ENCODE results near the gene ALDH3B1. TPM values are rescaled to one million over a fixed set of nuclear protein-coding genes. Genes with fewer than 3 reads are reported as not detected.
A peak's percentile ranks its signal among the peaks of the same experiment; 100 is the strongest.
"Not testable (repeated sequence)": the region's sequence is repeated elsewhere in the genome, so short reads cannot be mapped to it uniquely, and the experiment has no call there.

ALDH3B1 gene, protein sequence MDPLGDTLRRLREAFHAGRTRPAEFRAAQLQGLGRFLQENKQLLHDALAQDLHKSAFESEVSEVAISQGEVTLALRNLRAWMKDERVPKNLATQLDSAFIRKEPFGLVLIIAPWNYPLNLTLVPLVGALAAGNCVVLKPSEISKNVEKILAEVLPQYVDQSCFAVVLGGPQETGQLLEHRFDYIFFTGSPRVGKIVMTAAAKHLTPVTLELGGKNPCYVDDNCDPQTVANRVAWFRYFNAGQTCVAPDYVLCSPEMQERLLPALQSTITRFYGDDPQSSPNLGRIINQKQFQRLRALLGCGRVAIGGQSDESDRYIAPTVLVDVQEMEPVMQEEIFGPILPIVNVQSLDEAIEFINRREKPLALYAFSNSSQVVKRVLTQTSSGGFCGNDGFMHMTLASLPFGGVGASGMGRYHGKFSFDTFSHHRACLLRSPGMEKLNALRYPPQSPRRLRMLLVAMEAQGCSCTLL
- polyA plus RNA-seq (2013, experiment 1 of 2; ENCODE audit: insufficient read length) = 13.9 TPM
- 14.6 TPM for polyA plus RNA-seq (2013, experiment 2 of 2; ENCODE audit: insufficient read length)

DNA sequence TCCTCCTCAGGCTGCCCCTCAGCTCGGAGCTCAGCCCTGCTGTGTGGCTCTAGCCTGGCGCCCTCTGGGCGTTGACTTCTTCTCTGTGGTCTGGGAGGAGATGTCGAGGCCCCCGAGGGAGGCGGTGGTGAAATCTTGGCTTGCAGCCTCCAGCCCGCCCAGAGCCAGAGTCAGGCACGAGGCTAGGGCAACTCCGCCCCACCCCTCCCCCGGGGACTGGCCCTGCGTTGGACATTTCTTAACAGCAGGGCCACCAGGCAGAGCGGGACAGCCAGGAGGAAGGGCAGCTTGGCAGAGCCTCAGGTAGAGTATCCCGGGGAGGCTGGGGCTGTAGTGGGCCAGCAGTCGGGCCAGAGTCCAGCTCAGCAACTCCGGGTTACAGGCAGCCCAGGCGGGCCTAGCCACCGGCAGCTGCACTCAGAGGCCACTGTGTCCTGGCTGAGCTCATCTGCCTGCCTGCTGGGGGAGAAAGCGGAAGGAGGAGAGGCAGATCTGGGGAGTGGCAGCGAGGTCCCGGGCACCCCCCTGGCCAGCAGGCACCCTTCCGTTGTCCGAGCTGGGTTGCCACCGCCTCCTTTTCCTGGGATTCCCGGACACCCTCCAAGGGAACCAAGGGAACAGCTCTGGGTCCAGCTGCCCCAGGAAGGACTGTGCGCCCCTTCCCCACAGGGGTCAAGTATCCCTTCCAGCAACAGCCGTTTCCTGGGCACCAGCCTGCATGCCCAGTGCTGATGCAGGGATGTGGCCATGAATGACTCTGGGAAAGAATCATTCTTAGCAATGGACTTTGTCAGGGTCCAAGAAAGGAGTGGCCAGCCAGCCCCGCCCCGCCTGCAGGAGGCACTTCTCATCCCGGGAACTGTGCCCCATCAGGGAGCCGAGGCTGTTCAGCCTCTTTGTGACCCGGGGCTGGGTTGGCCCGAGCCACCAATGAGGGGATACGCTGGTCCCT lies at the start of gene ALDH3B1:
Gene ALDH3B1, plus strand, starts transcription at position 238 of the 952 bp plus-strand sequence. CDS start 4,971 bp downstream, outside the sequence.
- peak; percentile 93 for DNase-seq

DNA sequence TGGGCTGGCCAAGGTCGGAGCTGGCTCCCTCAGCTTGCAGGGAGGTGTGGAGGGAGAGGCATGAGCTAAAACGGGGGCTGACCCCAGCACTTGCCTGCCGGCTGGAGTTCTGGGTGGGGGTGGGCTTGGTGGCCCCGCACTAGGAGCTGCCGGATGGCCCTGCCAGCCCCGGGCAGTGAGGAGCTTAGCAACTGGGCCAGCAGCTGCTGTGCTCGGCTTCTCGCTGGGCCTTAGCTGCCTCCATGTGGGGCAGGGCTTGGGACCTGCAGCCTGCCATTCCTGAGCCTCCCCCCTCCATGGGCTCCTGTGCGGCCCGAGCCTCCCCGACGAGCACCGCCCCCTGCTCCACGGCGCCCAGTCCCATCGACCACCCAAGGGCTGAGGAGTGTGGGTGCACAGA lies 46.9 kb upstream of the ALDH3B1 start:
- not testable (repeated sequence) for DNase-seq

DNA sequence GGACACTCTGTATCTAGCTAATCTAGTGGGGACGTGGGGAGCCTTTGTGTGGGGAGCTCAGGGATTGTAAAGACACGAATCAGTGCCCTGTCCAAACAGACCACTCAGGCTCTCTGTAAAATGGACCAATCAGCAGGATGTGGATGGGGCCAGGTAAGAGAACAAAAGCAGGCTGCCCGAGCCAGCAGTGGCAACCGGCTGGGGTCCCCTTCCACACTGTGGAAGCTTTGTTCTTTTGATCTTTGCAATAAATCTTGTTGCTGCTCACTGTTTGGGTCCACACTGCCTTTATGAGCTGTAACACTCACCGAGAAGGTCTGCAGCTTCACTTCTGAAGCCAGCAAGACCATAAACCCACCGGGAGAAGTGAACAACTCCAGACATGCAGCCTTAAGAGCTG lies 46.2 kb upstream of the ALDH3B1 start:
- not testable (repeated sequence) for DNase-seq

DNA sequence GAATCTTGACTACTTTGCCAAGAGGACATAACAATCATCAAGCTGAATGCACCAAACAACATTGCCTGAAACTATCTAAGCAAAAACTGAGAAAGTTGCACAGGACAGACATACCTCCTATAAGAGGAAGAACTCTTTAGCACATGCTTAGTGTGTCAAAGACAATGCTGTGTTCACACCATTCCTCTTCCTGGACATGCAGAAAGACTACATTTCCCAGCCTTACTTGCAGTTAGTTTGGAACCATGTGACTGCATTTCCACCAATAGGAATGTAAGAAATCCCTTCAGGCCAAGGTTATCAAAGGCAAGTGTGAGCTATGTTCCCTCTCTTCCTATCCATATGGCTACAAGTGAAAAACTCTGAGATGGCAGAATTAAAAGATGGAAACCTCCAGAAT lies 45.4 kb upstream of the ALDH3B1 start:
- not testable (repeated sequence) for DNase-seq

DNA sequence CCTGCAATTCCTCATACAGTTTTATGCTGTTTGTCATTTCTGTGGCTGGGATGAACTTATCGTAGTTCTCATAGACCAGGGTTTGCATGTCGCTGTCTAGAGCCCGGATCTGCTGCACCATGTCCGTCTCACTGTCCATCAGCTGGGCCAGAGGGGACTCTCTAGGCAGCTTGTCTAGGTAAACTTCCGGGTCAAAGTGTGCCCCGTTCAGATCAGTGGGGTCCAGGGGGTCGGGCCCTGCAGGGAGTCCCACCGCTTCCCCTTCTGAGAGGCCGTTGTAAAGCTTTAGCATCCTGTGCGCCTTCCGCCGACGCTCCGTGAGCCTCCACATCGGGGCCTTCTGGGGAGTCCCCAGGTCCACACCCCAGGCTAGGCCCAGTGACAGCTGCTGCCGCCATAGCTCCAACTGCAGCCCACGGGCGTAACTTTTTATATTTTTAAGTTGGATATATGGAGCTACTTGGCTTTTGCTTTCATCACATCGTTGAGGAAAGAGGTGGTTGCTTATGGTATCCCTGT lies 44.2 kb upstream of the ALDH3B1 start:
- DNase-seq = not testable (repeated sequence)

DNA sequence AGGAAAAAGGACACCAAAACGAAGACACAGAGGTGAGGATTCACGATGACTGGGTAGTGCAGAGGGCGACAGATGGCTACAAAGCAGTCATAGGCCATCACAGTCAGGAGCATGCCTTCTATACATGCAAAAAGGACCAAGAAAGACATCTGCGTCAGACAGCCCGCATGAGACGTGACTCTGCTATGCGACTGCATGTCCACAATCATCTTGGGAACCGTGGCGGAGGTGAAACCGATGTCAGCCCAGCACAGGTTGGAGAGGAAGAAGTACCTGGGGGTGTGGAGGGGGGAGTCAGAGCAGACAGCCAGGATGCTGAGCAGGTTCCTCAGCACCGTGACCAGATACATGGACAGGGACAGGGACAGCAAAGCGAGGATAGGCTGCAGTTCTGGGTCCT lies 35.4 kb upstream of the ALDH3B1 start:
- not testable (repeated sequence) for DNase-seq

DNA sequence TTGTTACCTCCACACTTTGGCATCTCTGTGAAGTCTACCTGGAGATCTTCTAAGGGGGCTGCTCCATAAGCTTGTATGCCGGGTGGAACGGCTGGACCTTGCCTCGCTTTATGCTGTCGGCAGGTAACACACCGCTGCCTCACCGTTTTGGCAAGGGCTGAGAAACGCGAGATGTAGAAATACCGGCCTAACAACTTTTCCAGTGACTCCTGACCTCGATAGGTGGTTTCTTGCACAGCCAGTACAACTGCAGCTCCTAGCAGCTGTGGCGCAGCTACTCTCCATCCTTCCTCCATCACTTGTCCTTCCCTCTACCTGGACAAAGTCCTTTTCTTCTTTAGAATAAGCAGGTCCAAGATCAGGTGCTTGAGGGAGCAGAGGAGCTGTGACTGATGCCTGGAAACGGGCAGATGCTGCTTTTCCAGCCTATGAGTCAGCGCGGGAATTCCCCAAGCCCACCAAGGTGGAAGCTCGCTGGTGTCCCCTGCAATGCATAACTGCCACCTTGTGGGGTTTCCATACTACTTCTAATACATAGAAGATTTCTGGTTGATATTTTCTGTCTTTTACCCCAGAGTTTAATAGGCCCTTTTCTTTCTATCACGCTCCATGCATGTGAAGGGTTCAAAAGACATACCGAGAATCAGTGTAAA lies 31.2 kb upstream of the ALDH3B1 start:
- not testable (repeated sequence) for DNase-seq

DNA sequence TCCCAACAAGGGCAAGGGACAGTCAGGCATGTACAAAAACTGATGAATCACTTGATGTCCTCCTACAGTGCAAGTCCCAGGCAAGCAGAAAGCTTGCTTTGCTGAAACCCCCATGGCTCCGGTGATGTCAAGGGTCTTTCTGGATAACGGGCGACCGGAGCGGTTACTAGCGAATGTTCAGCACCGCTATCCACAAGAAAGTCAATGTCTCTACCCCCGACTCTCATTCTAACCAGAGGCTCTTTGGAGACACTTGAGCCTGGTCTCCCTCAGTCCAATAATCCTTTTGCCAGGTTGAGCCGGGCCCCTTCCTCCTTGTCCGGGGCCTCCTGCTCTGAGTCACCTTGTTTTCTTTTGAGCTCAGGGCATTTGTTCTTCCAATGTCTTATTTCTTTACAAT lies 28.9 kb upstream of the ALDH3B1 start:
- DNase-seq = not testable (repeated sequence)

DNA sequence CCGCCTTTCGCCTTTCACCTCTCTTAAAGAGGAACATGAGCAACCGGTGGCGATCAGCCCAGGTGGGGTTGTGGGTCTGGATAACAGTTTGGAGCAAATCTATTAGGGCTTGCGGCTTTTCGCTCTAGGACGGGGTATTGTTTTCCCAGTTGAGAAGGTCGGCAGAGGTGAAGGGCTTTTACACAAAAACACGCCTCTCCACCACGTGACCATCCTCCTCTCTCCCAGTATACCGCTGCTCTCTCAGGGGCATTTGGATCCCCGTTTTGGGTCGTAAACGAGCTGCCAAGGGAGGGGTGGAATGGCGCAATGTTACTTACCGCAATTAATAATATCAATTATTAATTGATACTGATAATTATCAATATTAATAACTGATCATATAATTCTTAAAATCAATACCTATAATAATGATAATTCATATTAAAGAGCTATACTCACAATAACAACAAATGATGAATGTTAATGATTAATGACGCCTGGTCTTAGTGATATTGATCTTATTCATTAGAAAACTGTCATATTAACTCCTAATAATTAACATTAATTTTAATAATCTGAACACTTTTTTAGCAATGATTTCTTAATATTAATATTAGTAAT lies 27.8 kb upstream of the ALDH3B1 start:
- not testable (repeated sequence) for DNase-seq

DNA sequence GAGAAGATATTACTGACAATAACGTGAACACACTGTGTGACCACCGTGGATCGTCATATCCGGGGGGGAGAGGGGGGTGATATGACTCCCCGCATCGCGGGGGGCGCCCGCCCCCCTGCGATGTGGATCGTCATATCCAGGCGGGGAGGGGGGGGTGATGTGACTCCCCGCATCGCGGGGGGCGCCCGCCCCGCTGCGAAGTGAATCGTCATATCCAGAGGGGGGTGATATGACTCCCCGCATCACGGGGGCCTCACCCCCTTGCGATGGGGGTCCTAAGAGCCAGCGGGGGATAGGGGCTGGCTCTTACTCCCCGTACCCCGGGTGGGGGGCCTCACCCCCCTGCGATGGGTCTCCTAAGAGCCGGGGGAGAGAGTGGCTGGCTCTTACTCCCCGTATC lies 26.2 kb upstream of the ALDH3B1 start:
- DNase-seq = no peak

DNA sequence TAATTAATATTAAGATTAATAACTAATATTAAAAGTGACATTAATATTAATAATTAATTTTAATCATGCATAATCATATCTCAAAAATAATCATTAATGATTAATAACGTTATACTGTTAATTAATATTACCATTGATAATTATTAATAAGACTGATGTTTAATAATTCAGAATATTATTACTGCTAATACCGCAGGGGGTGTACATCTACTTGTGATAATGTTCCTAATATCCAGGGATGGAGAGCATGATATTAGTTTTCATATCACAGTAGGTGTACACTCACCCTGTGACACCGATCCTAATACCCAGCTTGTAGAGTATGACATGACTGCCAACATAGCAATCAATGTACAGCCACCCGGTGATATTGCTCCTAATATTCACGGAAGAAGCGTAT lies 24.8 kb upstream of the ALDH3B1 start:
- not testable (repeated sequence) for DNase-seq

DNA sequence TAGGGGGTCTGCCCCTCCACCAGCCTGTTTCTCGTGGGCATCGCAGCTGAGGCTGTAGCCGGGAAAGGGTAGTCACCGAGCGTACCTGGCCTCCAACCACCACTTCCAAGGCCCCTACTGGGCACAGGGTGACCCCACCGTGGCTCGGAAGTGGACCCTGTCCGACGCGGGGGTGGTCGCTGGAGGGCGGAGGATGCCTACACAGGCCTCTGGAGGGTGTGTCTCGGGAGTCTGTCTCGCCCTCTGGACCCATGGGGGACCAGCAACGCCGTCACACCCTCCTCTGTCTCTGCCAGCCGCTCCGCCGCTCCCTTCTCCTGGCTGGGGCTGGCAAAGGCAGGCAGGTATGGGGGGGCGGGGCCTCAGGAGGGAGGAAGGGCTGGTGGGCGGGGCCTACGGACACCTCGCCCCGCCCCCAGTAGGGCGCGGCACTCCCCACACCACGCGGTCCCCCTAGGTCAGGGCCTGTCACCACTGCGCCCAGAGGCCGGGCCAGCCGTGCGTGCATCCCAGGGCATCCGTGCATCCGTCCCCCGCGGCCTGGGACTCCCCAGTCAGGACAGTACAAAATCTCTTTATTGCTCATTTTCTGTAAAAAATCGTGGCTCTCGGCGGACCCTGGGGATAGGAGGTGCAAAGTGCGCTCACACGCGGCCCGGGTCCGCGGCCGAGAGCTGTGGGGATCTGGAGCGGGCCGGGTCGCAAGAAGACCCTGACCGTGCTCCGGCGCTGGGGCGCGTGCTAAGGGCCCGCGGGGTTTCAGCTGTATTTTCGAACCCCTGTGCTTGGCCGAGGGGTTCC lies 19.4 kb upstream of the ALDH3B1 start:
- not testable (repeated sequence) for DNase-seq

DNA sequence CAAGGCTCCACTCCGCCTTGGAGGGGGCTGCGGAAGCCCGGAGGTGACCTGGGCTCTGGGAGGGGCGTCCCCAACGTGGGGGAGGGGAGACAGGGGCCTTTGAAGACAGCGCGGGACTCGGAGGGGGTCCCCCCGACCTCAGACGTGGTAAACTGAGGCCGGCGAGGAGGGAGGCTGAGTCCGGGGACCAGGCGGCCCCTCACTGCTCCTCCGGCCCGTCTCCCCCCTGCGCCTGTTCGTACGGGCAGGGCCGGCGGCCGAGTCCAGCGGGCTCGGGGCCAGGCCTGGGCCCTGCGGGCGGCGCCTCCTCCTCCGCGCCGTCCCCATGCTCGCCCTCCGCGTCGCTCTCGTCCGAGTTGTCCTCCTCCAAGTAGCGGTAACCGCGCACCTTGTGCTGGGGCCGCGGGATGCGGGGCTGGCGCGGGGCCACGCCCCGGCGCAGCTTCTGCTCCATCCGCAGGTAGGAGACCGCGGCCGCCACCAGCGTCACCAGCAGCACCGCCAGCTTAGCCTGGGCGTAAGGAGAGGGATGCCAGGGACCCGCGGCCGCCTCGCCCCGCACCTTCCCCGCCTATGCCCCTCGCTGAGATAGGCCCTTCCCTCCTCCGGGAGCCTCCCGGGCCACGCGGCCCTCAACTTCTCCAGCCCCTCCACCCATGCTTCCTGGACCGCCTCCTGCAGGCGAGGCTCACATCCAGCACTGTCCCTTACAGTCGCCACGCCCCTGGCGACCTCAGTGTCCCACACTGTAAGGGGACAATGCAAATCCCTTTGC lies 18.6 kb upstream of the ALDH3B1 start:
- not testable (repeated sequence) for DNase-seq

DNA sequence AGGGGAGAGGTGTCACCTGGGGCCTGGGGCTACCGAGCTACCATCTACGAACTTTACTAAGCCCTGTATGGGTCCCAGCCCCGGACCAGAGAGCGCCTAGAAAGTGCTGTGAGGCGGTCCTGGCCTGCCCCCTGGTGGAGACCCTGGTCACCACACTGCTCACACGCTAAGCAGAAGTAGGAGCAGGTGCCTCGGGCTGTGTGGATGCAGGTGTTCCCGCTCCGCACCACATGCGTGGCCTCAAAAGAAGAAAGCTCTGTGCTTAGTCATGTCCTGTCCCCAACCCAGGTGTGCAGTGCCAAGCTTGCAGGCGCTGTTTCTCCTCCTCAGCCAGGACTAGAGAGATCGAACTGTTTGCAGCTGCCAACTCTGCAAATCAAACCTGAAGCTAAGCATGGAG lies 16.3 kb upstream of the ALDH3B1 start:
- not testable (repeated sequence) for DNase-seq

DNA sequence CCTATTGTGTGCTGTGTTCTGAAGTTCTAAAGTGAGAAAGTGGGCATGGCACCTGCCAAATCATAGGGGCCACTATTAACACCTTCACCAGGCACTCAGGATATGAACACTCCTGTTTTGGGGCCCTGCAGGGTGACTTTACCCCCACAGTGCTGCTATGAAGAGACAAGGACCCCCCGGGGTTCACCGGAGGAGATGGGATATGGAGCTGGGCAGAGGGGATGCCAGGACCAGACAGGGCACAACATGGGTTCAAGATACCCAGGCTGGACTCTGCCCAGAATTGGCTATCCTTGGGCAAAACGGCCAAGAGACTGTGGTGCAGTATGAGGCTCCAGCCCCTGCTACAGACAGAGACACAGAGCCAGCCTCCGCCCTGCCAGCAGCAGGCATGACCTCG lies 15.7 kb upstream of the ALDH3B1 start:
- not testable (repeated sequence) for DNase-seq

DNA sequence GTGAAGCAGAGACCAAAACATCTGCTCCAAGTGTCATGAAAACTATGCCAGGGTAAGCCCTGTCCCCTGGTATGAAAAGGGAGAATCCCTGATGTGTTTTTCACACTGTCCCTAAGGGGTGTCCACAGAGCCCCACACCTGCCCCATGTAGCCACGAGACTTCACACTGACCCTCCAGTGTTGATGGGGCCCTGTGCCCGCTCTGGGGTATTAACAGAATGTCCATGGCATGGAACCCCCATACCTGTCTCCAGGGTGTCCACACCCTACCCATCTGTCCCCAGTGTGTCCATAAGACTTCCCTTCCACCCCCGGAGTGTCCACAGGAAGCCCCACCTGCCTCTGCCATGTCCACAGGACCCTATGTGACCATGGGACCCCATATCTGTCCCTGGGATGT lies 15.0 kb upstream of the ALDH3B1 start:
- DNase-seq = not testable (repeated sequence)

DNA sequence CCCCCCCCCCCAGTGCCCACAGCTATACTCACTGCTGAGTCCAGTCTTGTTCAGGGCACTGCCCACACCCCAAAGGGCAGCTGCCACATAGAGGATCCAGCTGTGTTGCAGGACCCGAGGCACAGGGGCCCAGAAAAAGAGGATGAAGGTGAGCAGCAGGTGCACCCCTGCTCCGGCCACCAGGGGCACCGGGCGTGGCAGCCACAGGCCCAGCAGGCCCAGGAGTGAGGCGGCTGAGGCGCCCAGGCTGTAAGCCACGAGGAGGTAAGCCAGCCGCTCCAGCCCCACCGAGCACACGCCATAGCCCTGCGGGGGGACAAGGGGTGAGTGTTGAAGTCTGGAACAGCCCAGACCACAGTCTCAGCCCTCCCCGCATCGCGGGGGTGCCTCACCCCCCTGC lies 14.5 kb upstream of the ALDH3B1 start:
- not testable (repeated sequence) for DNase-seq

DNA sequence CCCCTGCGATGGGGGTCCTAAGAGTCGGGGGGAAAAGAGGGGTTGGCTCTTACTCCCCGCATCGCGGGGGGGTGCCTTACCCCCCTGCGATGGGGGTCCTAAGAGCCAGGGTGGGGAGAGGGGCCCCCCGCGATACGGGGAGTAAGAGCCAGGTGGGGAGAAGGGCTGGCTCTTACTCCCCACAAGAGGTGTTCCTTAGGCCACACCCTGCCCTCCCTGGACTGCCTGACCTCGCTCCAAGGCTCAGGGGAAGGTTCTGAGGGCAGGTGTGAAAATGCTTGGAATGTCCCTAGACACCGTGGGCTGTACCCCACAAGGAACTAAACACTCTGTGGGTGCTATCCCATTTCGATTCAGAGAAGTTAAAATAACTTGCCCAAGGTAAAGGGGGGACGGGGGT lies 14.1 kb upstream of the ALDH3B1 start:
- no peak for DNase-seq

DNA sequence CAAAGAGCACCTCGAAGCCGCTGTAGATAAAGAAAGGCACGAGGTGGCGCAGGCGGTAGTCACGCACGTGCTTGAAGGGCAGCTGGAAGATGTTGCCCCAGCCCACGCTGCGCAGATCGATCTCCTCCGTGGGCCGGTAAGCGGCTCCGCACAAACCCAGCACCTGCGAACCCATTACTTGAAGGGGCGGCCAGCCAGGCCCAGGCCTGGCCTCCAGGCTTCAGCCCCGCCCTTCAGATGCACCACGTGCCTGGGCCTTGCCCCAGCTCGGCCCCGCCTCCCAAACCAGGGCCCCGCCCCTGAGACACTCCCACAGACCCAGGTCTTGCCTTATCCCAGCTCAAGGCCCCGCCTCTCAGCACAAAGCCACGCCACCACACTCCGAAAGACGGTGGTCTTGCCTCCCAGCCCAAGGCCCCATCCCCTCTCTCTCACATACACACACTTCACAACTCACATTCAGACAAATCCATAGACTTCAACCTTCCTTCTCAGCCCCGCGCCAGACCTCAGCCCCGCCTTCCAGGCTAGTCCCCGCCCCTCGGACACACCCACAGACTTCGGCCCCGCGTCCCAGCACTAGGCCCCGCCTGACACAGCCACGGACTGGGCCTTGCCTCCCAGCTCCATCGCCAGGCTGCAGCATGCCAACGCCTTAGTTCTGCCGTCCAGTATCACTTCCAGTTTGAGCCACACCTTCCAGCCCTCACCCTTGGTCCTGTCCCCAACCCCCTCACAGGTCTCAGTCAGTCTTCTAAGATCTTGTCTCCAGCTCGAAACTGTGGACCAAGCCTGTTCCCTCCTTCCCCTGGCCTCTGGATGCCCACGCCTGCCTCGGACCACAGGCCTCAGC lies 13.3 kb upstream of the ALDH3B1 start:
- DNase-seq = peak; percentile 43
